ENCODE results near the gene RAB39B.
A peak's percentile ranks its signal among the peaks of the same experiment; 100 is the strongest.
"Not testable (repeated sequence)": the region's sequence is repeated elsewhere in the genome, so short reads cannot be mapped to it uniquely, and the experiment has no call there.

The RAB39B gene, protein sequence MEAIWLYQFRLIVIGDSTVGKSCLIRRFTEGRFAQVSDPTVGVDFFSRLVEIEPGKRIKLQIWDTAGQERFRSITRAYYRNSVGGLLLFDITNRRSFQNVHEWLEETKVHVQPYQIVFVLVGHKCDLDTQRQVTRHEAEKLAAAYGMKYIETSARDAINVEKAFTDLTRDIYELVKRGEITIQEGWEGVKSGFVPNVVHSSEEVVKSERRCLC

DNA sequence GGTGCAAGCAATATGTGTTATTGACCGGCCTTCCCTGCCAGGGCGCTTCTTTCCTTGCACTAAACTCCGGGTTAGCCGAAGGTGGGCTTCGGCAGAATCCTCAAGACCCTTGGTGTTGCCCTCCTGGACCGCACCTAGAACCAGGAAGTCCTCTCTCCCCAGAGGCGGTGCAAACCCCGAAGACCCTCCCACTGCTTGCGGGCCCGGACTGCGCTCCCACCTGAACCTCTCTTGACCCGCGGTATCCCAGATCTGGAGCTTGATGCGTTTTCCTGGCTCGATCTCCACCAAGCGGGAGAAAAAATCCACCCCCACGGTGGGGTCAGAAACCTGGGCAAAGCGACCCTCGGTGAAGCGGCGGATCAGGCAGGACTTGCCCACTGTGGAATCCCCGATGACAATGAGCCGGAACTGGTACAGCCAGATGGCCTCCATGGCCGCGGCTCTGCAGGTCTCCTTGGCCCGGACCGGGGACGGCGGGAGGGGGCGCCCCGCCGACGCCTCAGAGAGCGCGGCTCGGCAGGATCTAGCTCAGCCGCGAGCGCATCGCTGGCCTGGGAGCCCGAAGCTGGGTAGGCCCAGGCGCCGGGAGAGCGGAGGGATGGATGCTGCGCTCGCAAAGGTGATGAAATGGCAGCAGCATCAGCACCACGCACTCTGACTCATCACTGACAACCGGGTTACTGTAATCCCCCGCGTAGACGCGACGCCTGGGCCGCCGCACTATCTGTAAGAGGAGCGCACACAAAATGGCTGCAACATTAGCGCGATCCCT is at the start of gene RAB39B:
Gene RAB39B, minus strand, starts transcription at position 638 of the 775 bp plus-strand sequence. Its CDS starts 203 bp downstream, at position 435.
- DNase-seq (ENCODE audit: low read depth in 2 of 2) = peak; percentile 50 to 55

DNA sequence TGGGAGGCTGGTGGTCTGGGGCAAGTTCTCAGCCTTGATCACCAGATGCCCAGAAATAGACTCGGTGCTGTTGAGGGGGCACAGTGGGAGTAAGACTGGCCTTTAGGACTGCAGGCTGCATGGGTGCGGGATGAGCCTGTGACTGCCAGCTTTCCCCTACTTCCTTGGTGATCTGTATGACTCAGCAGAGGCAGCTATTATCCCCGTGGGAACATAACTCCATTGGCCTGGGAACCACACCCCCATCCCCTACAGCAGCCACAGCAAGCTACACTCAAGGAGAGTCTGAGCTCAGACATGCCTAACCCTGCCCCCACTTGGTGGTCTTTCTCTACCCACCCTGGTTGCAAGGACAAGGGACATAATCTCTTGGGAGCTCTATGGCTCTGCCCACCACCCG is 49.5 kb upstream of the RAB39B start:
- no peak for DNase-seq (ENCODE audit: low read depth in 2 of 2)

DNA sequence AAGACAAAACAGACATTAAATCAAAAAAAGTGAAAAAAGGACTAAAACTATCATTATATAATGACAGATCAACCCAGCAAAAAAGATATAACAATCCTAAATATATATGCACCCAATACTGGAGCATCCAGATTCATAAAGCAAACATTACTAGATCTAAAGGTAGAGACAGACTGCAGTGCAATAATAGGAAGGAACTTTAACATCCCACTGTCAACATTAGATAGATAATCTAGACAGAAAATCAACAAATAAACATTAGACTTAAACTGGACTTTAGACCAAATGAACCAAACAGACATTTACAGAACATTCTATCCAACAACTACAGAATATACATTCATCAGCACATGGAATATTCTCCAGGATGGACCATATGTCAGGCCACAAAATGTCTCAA is 29.5 kb upstream of the RAB39B start:
- DNase-seq (ENCODE audit: low read depth in 2 of 2) = no peak

DNA sequence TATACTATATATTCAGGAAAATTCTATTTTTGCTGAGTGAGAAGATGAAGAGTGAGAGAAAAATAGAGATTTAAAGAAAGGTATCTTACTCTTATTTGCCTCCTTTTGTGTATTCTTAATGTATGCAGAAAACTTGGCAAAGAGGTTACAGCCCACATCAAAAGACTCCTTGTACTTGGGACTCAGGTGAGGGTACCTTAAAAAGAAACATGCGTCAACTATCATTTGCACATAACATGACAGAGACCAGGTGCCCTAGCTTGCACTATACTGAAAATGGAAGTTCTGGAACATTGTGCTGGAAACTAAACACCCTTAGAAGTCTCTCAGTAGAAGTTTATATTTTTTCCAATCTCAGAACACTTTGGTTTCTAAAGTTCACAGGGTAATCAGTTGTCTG is 15.6 kb upstream of the RAB39B start:
- DNase-seq (ENCODE audit: low read depth in 2 of 2) = no peak

DNA sequence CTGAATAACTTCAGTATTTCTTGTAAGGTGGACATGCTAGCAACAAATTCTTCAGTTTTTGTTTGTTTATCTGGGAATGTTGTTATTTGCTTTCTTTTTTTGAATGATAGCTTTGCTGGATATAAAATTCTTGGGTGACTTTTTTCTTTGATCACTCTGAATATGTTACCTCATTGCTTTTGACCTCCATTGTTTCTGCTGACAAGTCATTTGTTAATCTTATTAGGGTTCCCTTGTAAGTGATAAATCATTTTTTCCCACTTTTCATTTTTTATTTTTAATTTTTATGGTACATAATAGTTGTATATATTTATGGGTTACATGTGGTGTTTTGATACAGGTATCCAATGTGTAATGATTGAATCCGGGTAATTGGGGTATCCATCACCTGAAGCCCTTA is 6.7 kb upstream of the RAB39B start:
- DNase-seq (ENCODE audit: low read depth in 2 of 2) = no peak

DNA sequence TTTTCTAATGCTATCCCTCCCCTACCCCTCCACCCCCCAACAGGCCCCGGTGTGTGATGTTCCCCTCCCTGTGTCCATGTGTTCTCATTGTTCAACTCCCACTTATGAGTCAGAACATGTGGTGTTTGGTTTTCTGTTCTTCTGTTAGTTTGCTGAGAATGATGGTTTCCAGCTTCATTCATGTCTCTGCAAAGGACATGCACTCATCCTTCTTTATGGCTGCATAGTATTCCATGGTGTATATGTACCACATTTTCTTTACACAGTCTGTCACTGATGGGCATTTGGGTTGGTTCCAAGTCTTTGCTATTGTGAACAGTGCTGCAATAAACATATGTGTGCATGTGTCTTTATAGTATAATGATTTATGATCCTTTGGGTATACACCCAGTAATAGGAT is 3.7 kb upstream of the RAB39B start:
- DNase-seq (ENCODE audit: low read depth in 2 of 2) = not testable (repeated sequence)

DNA sequence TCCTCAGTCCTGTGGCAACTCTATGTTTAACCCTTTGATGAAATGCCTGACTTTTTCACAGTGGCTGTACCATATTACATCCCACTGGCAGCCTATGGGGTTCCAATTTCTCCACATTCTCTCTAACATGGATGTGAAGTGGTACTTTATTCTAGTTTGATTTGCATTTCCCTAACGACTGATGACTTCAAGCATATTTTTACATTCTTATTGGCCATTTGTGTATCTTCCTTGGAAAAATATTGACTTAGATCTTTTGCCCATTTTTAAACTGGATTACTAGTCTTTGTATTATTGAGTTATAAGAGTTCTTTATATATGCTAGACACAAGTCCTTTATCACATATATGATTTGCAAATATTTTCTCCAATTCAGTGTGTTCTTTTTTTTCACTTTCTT is 2.1 kb upstream of the RAB39B start:
- no peak for DNase-seq (ENCODE audit: low read depth in 2 of 2)

DNA sequence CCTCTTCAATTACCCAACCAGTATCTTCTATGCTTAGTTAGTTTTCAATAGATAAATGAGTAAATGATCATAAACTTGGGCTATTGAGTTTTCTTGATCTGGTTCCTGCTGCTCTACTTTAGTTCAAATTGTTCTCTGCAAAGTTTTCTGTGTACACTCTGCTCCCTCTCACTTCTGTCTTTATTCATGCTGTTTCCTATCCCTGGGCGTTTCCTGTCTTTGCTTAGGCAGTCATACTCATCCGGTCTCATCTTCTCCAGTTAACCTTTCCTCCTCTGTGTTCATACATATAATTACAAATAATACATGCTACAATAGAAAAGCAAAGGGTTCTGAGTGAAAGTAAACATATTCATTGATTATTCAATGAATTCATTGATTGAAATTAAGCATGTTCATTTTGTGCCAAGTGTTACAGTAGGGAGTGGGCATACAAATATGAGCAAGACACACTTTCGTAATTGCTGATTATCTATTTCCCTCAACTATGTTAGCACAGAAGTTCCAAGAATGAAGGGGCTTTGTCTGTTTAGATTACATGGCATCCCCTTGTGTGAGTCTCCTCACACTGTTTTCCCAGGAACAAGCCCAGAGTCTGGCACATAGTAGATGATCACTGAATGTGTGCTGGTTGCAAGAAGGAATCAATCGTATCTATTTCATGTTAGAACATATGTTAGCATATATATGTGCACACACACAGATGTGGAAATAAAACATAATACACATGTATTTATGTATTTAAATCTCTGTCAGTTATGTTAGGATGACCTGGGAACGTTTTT is 1.1 kb downstream of the RAB39B start:
- no peak for DNase-seq (ENCODE audit: low read depth in 2 of 2)

DNA sequence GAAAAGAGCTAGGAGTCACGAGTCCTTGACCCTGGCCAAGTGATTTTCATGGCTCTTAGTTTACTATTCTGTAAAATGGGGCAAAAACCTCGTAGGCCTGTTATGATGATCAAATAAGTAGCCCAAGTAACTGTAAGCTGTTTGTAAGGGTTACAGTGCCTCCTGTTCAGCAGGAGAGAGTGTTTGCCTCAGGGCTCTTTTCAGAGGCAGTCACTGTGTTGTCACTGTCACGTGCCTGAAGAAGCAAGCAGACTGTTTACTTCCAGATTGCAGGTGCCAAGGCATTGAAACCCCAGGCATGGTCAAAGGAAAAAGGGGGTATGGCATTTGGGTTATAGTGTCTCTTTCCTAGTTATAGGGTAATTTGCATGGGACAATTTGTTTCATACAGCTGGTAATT is 4.5 kb downstream of the RAB39B start:
- DNase-seq (ENCODE audit: low read depth in 2 of 2) = no peak

DNA sequence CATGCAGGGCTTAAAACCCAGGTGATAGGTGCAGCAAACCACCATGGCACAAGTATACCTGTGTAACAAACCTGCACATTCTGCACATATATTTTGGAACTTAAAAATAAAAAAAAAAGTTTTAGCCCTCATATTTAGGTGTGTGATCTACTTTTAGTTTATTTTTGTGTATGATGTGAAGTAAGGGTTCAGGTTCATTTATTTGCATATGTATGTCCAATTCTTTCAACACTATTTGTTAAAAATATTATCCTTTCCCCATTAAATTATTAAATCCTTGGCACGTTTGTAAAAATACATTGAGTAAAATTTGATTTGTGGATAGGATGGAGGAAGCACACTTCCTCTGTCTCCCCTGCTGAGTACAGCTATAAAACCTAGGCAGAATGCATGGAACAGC is 12.9 kb downstream of the RAB39B start:
- no peak for DNase-seq (ENCODE audit: low read depth in 2 of 2)

DNA sequence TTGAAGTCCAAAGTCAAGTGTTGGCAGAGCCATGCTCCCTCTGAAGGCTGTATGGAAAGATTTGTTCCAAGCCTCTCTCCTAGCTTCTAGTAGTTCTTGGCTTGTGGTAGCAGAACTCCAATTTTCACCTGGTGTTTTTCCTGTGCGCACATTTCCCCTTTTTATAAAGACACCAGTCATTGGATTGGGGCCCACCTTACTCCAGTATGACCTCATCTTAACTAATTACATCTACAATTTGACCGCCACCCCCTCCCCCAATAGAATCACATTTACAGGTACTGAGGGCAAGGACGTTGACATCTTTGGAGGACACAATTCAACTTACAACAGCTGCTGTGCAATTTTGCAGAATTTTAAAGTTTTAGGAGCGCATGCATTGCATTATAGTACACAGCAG is 16.8 kb downstream of the RAB39B start:
- DNase-seq (ENCODE audit: low read depth in 2 of 2) = no peak

DNA sequence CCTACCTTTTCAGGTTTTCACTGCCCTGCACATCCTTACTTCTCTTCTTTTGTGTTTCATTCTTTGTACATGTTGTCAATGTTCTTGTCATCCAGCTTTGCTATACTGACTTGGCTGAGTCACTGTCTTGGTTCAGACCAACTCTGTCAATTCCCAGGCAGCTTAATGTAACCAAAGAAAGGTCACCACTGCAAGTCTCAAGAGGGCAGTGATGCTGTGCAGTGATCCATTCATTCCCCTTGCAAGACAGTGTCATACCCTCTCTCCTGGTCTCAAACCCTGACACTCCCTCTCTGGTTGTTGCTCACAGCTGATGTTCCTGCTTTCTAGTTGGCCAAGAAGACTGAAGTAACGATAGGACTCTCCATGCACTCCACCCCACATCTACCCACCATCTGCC is 17.5 kb downstream of the RAB39B start:
- no peak for DNase-seq (ENCODE audit: low read depth in 2 of 2)

DNA sequence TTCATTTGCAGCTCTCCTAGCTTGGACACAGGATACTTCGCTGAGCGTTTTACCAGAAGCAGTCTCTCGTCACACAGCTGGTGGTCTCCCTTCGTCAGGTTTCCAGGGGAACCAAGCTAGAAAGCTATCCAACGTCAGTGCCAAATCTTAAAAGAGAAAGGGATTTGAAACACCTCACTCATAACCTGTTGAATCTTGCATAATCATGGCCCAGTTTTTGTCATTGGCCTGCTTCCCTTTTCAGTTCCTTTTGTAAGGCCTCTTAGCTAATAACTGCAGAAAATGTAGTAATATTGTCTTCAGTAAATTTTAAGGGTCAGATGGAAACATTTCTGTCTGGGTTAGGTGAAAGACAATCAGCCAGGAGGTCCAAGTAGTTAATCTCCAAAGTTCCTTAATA is 22.0 kb downstream of the RAB39B start:
- no peak for DNase-seq (ENCODE audit: low read depth in 2 of 2)

DNA sequence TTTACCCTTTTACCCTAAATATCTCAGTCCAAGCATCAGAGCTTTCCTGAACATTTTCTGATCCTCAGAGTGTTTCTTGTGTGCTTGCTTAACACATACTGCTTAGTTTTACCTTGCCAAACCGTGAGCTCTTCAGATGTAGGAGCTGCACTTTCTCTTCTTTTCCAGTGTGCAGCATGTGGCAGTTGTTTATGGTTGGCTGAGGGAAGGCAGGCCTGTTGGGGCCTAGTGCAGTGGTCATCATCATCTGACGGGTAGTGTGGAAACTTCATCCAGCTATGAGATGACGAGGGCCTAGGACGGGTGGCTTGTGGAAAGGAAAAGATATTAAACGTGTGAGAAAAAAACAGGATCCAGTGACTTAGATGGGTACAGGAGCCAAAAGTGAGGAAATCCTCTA is 26.6 kb downstream of the RAB39B start:
- no peak for DNase-seq (ENCODE audit: low read depth in 2 of 2)

DNA sequence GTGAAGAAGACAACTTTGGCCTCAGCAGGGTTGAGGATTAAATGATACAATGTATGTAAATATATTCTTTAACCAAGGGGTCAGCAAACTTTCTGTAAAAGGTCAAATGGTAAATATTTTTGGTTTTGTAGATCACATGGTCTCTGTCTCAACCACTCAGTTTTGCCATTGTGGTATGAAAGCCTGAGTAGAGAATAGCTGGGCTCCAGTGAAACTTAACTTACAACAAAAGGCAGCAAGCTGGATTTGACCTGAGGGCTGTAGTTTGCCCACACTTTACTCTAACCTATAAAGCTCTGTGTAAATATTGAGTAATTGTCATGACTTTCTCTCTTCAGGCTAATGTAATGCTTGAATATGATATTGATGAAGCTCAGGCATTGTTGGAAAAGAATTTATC is 28.4 kb downstream of the RAB39B start:
- DNase-seq (ENCODE audit: low read depth in 2 of 2) = no peak

DNA sequence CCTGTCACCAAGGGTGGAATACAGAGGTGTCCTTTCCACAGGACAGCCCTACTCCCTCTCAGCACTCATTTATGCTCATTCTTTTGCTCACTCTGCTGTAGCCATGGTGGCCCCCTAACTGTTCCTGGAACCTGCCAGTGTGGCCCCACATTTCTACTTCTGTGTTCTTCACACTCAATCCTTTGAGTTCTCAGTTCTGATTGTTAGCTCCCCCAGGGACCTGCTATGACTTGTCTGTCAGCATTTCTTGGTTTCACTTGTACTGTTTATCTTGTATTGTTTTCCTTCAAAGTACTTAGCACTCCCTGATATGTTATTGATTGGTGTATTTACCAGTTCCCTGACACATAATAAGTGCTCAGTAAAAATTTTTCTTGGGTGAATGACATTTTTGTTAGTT is 33.1 kb downstream of the RAB39B start:
- DNase-seq (ENCODE audit: low read depth in 2 of 2) = no peak

DNA sequence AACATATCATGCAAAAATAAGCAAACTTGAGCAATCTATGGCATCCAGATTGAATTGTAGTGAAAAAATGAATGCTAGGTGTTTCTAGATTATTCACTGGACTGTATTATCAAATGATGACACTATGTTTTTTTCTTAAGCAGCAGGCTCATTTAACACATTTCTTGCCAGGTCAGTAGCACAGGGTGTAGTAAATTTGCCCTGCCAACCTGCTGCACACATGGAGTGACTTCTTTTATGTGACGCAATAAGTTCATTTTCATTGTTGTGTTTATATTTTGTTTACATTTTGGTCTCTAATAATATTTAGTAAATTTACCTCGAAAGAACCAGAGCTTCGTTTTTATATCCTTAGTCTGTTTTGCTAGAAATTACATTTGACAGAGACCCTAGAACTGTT is 38.5 kb downstream of the RAB39B start:
- DNase-seq (ENCODE audit: low read depth in 2 of 2) = no peak

DNA sequence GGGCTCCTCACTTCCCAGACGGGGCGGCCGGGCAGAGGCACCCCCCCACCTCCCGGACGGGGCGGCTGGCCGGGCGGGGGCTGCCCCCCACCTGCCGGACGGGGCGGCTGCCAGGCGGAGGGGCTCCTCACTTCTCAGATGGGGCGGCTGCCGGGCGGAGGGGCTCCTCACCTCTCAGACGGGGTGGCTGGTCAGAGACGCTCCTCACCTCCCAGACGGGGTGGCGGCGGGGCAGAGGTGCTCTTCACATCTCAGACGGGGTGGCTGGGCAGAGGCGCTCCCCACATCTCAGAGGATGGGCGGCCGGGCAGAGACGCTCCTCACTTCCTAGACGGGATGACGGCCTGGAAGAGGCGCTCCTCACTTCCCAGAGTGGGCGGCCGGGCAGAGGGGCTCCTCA is 40.5 kb downstream of the RAB39B start:
- DNase-seq (ENCODE audit: low read depth in 2 of 2) = not testable (repeated sequence)

DNA sequence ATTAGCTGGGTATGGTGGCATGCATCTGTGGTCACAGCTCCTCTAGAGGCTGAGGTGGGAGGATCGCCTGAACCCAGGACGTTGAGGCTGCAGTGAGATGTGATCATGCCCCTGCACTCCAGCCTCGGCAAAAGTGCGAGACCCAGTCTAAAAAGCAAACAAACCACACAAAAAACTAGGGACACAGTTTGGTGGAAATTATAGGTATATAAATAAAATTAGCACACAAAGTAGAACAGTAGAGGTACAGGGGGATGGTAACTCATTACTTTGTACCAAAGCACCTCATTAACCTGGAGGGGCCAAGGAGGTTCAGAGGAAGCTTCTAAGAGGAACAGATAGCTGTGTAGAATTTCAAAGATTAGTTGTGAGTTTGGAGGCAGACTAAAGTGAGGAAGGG is 42.9 kb downstream of the RAB39B start:
- no peak for DNase-seq (ENCODE audit: low read depth in 2 of 2)

DNA sequence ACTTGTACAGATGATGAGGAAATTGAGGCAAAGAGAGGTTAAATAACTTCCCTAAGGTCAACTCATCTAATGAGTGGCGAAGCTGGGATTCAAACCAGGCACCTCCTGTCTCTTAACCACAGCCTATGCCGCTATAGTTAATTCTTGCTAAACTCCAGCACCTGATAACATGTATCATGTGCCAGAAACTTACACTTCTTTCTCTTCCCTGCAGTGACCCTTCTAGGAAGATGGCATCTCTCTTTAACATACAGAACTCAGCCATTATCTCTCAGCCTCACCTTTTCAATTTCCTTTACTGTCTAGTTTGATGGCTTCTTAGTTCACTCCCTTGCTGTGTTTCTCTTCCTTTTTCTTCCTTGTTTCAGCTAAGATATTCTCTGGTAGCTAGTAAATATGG is 45.5 kb downstream of the RAB39B start:
- DNase-seq (ENCODE audit: low read depth in 2 of 2) = no peak

DNA sequence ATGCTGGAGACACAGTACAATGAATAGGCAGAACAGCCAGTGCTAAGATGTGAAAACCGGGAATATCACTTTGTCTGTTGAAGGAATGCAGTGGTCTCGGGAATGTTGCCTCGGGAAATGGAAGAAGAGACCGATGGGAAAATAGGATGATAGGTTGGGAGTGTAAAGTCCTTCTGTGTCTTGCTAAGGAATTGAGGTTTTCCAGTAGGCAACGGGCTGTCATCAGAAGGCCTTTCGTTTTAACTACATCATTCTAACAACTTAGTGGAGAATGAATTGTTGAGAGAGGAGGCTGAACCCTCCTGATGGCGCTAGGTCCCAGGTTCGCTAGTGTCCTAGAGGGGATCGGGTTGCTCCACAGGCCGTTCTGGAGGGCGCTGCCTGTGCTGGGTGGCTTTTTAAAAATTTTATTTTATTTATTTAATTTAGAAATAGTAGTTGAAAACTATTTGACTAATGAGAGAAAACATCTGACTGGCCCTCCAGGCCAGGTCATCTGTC is 47.3 kb downstream of the RAB39B start:
- no peak for DNase-seq (ENCODE audit: low read depth in 2 of 2)

DNA sequence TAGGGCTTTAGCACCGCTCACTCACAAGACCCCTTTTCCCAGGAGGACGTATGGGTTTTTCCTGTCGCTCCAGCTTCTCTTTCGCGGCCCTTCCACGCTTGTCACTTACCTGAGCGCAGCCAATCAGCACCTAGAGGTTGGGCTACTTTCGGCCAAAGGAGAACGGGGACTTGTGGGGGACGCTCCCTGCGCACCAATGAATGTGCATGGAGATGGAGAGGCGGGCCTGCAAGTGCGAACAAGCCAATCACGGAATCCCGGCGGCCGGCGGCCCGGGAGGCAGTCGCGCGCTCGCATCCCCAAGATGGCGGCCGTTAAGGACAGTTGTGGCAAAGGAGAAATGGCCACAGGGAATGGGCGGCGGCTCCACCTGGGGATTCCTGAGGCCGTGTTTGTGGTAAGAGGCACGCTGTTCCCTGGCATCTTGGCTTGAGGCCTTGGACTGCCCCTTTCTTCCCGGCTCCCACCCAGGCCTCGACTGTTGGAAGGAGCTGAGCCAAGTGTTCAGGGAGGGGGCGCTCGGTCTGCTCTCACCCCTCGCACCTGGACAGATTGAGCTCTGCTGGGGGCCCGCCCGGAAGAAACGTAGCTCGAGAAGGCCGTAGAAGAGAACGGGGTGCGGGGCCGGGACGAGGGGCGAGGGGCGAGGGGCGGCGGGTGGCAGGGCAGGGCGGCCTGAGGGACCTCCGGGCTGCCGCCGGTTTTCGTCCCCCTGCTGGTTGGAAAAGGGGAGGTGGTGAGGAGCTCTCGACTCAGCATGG is 47.9 kb downstream of the RAB39B start, which contains the start of gene VBP1:
Gene VBP1, plus strand, starts transcription at position 282 of the 761 bp plus-strand sequence. Its CDS starts 23 bp downstream, at position 305.
- DNase-seq (ENCODE audit: low read depth in 2 of 2) = peak; percentile 66 to 77

All from stimulated activated CD8-positive, alpha-beta memory T cell treated with anti-CD3 and anti-CD28 coated beads, Interleukin-2, amount 100 ng/mL, for 48 hours (primary cell).